HUES64 (cell line): ENCODE results near the gene TEC.

Experiments used
- H3K27ac ChIP-seq: 2 replicates; pipeline ENCODE4 v1.7.0; 2013; ENCODE audit warnings: low read depth, low read length, inconsistent platforms
- H3K27me3 ChIP-seq: 2 replicates; pipeline ENCODE4 v1.6.1; 2013; ENCODE audit warnings: mild to moderate bottlenecking, low read length; ENCODE audit not compliant: insufficient read depth
- H3K36me3 ChIP-seq: 2 replicates; pipeline ENCODE4 v1.6.1; 2013; ENCODE audit warnings: mild to moderate bottlenecking, low read length; ENCODE audit not compliant: insufficient read depth
- H3K4me1 ChIP-seq: 2 replicates; pipeline ENCODE4 v1.6.1; 2013; ENCODE audit warnings: mild to moderate bottlenecking, low read length, moderate library complexity; ENCODE audit not compliant: insufficient read depth
- H3K4me3 ChIP-seq: 2 replicates; pipeline ENCODE4 v1.5.1; 2013; ENCODE audit warnings: mild to moderate bottlenecking, low read length, moderate library complexity
- H3K9ac ChIP-seq: 2 replicates; pipeline ENCODE4 v1.6.1; 2013; ENCODE audit warnings: mild to moderate bottlenecking, low read depth, low read length
- H3K9me3 ChIP-seq: 2 replicates; pipeline ENCODE4 v1.6.1; 2013; ENCODE audit warnings: low read depth, low read length; ENCODE audit not compliant: insufficient read depth
- WGBS: fragments of 150-250, 120-280 bp; methylation state at CpG from one replicate; pipeline ENCODE4 v1.1.7; 2013; ENCODE audit warnings: missing lambda C conversion rate; 5-methylcytosine and 5-hydroxymethylcytosine counted together

The TEC gene

DNA sequence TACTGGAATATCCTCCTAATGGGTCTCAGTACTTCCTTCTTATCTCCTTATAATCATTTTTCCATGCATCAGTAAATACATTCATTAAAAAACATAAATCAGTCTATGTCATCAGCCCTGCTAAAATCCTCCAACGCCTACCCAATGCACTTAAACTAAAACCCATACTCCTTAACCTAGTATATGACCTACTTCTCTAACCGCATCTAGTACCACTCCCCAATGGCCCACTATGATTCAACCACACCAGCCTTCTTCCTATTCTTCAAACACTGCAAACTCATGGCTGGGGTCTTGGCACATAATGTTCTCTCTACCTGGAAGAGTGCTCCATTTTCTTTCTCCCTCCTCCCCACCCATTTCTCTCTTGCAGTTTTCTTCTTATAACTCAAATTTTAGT lies 18.7 kb downstream of the TEC start:
- Histone ChIP-seq H3K4me3 (no peak overlapping the region), H3K27me3 (no peaks in the 10 kb centered on the region), H3K4me1 (no peaks in the 10 kb centered on the region), H3K36me3 (no peaks in the 10 kb centered on the region), H3K27ac (no peak overlapping the region), H3K9ac (no peak overlapping the region), H3K9me3 (no peaks in the 10 kb centered on the region)
- 90% methylated on average over 2 of the region's 2 CpGs for WGBS

- H3K4me1 ChIP-seq, result no peaks in the 10 kb centered on the region
- H3K9ac ChIP-seq, result no peak overlapping the region
- no peaks in the 10 kb centered on the region for H3K36me3 ChIP-seq
- H3K4me3 ChIP-seq, result no peak overlapping the region
- WGBS, result 93% methylated on average over 4 of the region's 4 CpGs
- no peaks in the 10 kb centered on the region for H3K27me3 ChIP-seq
- no peaks in the 10 kb centered on the region for H3K9me3 ChIP-seq
- no peak overlapping the region for H3K27ac ChIP-seq
Measured at GRCh38 chr4:48250343-48250742, 19.3 kb downstream of the TEC start.

DNA sequence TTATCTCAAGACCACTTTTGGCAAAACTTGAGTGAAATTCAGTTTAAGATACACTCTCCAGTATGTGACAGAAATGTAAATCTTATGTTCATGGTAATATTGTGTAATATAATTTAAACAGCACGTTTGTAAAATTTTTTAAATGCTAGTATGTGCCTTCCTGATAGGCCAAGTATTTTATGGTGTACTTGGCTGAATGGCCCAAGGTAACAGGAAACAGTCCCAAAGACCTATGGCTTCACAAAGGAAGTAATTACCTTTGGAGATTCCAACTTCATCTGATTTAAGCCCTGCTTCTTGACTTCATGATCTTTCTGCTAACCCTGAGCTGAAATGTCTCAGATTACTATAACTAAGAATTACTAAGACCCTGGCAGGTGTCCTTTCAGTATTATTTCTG lies 20.3 kb downstream of the TEC start:
- Histone ChIP-seq H3K4me3 (no peak overlapping the region), H3K9me3 (no peaks in the 10 kb centered on the region), H3K36me3 (no peaks in the 10 kb centered on the region), H3K9ac (no peak overlapping the region), H3K27me3 (no peaks in the 10 kb centered on the region), H3K4me1 (no peaks in the 10 kb centered on the region), H3K27ac (no peak overlapping the region)
- 94% methylated on average over 1 of the region's 1 CpG for whole genome bisulfite sequencing

DNA sequence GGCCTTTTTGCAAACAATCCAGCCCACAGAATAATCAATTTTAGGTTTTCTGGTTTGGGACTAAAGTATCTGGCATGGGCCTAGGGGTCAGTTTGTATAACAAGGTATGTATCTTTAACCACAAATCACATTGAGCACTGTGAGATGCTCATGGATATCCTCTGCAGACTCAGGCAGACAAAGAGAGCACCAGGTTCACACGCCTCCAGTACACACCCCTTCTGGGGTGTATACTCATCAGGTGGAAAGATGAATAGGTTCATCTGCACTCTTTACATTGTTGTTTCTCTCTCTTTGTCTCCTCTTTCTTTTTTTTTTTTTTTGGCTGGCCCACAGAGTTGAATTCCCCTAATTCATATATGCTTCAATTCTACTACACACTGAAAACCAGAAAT lies 21.1 kb downstream of the TEC start:
- Histone ChIP-seq H3K27me3 (no peaks in the 10 kb centered on the region), H3K4me1 (no peaks in the 10 kb centered on the region), H3K9ac (no peak overlapping the region), H3K4me3 (no peak overlapping the region), H3K9me3 (no peaks in the 10 kb centered on the region), H3K36me3 (no peaks in the 10 kb centered on the region), H3K27ac (no peak overlapping the region)
- WGBS, result 92% methylated on average over 1 of the region's 1 CpG

DNA sequence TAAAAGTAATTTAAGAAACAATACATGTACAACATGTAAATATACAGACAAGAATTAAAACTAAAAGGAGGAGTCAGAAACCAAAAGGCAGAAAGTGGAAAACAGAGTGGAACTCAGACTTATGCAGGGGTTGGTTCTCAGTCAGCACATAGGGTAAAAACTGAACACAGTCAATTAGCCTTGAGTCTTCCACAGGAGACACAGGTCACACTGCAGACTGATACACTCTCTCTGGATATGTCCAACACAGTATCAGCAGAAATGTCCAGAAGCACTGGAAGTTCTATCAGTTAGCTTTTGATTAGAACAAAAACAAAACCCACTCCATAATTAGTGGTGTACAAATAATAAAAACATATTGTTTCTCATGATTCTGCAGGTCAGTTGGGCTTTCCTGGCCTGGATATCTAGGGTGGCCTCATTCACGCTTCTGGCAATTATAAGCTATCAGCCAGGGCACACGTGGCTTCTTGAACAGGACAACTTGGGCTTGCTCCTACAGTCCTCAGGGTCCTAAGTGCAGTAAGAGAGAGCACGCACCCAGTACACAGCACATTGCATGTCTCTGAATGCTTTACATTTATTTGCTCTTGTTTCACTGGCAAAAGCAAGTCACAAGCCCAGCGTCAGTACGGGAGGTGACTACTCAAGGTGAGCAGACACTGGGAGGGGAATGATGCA lies 21.6 kb downstream of the TEC start:
- Histone ChIP-seq H3K27me3 (no peaks in the 10 kb centered on the region), H3K27ac (no peak overlapping the region), H3K9me3 (no peaks in the 10 kb centered on the region), H3K36me3 (no peaks in the 10 kb centered on the region), H3K4me1 (no peaks in the 10 kb centered on the region), H3K9ac (no peak overlapping the region), H3K4me3 (no peak overlapping the region)
- WGBS, result 91% methylated on average over 5 of the region's 5 CpGs

DNA sequence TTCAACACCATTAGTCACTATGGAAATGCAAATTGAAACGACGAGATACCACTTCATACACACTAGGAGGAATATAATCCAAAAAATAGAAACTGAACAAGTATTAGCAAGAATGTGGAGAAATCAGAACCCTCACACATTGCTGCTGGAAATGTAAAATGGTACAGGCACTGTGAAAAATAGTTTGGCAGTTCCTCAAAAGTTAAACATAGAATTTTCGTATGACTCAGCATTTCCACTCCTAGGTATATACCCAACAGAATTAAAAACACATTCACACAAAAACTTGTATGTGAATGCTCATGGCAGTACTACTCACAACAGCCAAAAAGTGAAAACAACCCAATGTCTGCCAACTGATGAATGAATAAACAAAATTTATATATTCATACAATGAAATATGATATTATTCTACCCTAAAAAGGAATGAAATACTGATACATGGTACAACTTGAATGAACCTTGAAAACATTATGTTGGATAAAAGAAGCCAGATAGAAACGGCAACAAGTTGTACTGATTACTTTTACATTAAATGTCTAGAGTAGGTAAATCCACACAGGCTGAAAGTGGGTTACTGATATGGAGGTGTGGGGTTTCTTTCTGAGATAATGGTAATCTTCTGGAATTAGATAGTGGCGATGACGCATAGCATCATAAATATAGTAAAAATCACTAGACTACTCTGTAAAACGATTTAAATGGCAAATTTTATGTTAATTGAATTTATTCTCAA lies 22.3 kb downstream of the TEC start:
- H3K27me3 ChIP-seq, result no peaks in the 10 kb centered on the region
- no peaks in the 10 kb centered on the region for H3K4me1 ChIP-seq
- H3K9me3 ChIP-seq, result no peaks in the 10 kb centered on the region
- H3K9ac ChIP-seq, result no peak overlapping the region
- no peak overlapping the region for H3K4me3 ChIP-seq
- no peak overlapping the region for H3K27ac ChIP-seq
- 95% methylated on average over 2 of the region's 7 CpGs for WGBS
- H3K36me3 ChIP-seq, result no peaks in the 10 kb centered on the region

GRCh38 chr4:48244665-48245064 lies 25.0 kb downstream of the TEC start:
- Histone ChIP-seq H3K4me1 (no peaks in the 10 kb centered on the region), H3K27ac (no peak overlapping the region), H3K36me3 (no peaks in the 10 kb centered on the region), H3K9me3 (no peaks in the 10 kb centered on the region), H3K4me3 (no peak overlapping the region), H3K27me3 (no peaks in the 10 kb centered on the region), H3K9ac (no peak overlapping the region)
- 96% methylated on average over 4 of the region's 4 CpGs for WGBS

DNA sequence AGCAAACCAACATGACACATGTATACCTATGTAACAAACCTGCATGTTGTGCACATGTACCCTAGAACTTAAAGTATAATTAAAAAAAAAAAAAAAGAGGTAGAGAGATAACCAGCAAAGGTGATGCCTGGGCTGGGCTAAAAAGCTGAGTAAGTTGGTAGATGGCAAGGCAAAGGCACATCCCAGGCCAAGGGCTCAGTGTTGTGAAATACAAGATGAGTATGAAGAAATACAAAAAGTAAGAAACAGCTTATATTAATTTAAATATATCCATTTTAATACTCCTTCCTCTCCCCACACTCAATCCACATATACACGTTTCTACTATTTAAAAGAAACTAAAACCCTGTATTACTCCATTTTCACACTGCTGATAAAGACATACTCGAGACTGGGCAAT lies 25.8 kb downstream of the TEC start:
- Histone ChIP-seq H3K4me3 (no peak overlapping the region), H3K9ac (no peak overlapping the region), H3K27me3 (no peaks in the 10 kb centered on the region), H3K9me3 (no peaks in the 10 kb centered on the region), H3K4me1 (no peaks in the 10 kb centered on the region), H3K36me3 (no peaks in the 10 kb centered on the region), H3K27ac (no peak overlapping the region)
- WGBS, result 84% methylated on average over 2 of the region's 2 CpGs

DNA sequence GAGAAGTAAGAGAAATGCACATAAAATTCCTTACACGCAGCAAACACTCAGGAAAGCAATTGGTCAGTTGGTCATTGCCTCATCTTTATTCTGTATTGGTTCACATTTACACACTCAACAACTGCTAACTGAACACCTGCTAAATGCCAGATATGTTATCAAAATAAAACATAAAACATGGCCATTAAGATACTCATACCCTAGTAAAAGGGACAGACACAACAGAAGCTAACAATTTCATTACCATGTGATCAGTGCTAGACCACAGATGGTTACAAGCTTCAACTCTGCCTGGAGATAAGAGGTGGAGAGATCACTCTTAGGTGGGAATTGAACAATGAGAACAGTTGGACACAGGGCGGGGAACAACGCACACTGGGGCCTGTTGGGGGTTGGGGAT lies 26.2 kb downstream of the TEC start:
- Histone ChIP-seq H3K27me3 (no peaks in the 10 kb centered on the region), H3K4me1 (no peaks in the 10 kb centered on the region), H3K4me3 (no peak overlapping the region), H3K9ac (no peak overlapping the region), H3K9me3 (no peaks in the 10 kb centered on the region), H3K36me3 (no peaks in the 10 kb centered on the region), H3K27ac (no peak overlapping the region)
- WGBS, result 97% methylated on average over 3 of the region's 3 CpGs

DNA sequence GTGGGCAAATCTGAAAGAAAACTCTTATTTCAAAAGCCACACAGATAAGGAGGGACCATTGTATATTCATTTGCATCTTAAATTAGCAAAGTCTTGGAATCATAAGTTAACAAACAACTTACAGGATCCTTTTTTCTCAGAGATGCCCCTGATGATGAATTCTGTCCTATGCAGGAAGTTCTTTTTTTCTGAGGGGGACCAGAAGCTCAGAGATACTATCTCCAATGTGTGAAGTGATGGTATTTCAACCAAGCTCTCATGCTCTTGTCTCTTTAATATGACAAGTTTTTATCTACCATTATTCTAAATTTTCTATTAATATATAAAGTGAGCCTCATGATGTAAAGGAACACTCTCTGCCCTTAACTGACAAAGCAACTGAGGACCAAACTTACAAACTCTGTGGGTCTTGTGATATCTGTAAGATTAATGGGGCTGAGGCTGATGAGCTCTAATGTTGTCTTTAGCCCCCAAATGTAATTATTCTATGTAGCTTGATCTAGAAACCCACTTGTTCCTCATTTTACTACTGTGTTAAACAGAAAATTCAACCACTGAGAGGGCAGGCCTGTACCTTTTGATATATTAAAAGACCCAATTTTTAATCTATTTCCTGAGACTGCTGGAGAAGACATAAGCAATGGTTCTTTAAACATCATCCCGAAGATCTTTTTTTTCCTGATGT lies 27.0 kb downstream of the TEC start:
- no peak overlapping the region for H3K27ac ChIP-seq
- no peak overlapping the region for H3K9ac ChIP-seq
- H3K9me3 ChIP-seq, result no peaks in the 10 kb centered on the region
- H3K27me3 ChIP-seq, result no peaks in the 10 kb centered on the region
- H3K4me3 ChIP-seq, result no peak overlapping the region
- H3K4me1 ChIP-seq, result no peaks in the 10 kb centered on the region
- H3K36me3 ChIP-seq, result no peaks in the 10 kb centered on the region
- WGBS, result 92% methylated on average over 1 of the region's 1 CpG

GRCh38 chr4:48241731-48242130 lies 27.9 kb downstream of the TEC start:
- no peaks in the 10 kb centered on the region for H3K9me3 ChIP-seq
- no peak overlapping the region for H3K9ac ChIP-seq
- no peaks in the 10 kb centered on the region for H3K36me3 ChIP-seq
- WGBS, result 97% methylated on average over 2 of the region's 2 CpGs
- no peak overlapping the region for H3K4me3 ChIP-seq
- no peaks in the 10 kb centered on the region for H3K4me1 ChIP-seq
- H3K27ac ChIP-seq, result no peak overlapping the region
- H3K27me3 ChIP-seq, result no peaks in the 10 kb centered on the region
